ENCODE results near the gene CD226.
"Not testable (repeated sequence)": the region's sequence is repeated elsewhere in the genome, so short reads cannot be mapped to it uniquely, and the experiment has no call there.

CD226 gene

DNA sequence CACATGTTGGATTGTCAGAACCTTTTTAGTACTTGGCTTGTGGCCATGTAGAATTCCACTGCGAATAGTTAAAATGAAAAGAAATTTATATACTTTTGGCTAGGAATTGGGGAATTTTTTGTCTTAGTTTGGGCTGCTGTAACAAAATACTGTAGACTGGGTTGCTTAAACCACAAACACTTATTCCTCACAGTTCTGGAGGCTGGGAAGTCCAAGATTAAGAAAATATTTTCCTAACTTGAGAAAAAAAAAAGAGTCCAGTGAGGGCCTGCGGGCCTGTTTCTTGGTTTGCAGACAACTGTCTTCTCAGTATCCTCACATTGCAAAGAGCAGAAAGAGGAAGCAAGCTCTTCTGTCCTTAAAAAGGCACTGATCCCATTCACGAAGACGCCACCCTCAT lies 81.9 kb downstream of the CD226 start:
- DNase-seq: no peak

DNA sequence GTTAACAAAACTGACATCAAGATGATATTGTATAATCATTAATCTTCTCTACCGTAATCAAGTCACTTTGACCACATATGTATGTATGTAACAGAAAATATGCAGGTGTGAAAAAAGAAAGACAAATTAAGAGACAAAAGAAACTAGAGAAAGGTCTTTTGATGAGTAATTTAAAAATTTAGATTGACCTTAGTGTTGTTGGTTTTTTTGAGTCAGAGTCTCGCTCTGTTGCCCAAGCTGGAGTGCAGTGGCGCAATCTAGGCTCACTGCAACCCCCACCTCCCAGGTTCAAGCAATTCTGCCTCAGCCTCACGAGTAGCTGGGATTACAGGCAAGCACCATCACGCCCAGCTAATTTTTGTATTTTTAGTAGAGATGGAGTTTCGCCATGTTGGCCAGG lies 82.9 kb downstream of the CD226 start:
- not testable (repeated sequence) for DNase-seq

DNA sequence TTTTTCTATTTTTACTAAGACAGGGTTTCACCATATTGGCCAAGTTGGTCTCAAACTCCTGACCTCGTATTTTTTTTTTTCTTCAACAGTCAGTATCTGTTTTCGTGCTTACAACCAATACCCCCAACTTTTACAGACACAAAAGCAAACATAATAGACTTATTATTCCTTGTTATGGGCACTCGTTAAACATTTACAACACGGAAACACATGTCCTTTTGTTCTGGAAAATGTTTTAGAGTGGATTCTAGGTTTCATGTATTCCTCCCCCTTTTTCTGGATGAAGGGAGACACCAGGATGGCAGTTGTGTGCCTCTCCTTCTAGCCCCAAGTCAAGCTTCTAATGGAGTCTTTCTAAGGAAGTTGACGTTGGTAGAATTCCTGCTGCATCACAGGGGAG lies 88.8 kb downstream of the CD226 start:
- no peak for DNase-seq

DNA sequence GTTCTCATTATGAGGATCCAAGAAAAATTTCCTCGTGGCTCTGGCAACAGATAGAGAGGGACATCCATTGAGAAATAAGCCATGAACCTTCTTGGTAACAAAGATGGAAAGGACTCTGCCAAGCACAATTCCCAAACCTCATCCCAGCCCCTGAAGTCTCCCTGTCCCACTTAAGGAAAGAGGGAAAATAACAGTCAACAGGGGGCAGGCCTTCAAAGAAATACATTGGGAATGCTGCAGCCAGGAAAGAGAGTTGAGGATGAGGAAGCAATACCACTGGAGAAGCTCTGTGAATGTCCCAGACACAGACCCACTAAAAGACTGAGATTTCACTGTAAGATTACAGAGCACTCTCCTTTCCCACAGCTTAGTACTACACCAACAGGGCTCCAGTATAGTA lies 93.2 kb downstream of the CD226 start:
- DNase-seq: no peak

DNA sequence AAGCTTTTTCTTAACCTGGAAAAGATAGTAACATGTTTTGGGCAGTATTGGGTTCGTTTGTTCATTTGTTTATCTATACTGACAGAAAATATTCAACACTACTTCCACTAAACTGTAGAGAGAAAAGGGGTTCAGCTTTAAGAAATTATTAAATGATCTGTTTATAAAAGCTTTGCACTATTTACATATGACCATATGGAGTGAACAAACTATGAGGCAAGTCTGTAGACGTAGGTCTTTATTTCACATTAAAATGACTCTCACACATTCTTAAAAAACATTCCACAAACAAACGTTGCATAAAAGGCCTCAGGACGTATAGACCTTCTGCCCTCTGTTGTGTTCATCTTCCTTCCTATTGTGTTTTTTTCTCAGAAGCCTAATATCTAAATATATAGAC lies 94.6 kb downstream of the CD226 start:
- DNase-seq: no peak

DNA sequence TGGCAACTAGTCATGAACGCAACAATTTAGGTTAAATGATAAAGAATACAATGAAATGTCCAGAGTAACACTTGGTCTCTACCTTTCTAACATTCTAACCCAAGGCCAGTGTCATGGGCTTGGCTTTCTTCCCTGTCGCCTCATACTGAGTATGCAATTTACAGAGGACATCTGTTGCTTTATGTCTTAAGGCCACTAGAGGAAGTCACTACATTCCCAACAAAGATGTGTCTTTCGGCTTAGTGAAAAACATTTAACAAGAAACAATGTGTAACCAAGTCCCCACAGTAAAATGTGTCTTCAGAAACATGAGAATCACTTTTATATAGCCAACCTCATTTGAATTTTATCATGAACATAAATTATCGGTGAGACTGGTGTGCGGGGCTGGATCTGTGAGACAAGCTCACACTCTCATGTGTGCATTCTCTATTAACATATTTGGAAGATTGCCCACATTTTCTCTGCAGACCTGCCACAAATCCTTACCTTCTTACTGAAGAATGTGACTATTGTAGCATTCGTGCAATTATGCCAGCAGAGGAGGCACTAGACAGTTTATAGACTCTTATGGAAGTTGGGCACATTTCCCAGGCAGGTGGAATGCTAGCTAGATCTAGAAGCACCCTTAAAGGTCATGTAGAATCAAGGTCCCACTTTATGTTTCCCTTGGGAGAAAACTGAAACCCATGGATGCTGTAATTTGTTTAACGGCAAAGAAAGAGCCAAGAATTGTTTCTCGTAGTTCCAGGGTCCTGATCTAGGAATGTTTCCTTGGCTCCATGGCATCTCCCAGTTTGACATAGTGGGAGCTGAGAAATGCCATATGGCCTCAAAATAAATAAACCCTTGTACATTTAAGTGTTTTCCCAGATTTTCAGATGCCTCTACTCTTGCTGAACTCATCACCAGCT lies 101.8 kb downstream of the CD226 start:
- no peak for DNase-seq

DNA sequence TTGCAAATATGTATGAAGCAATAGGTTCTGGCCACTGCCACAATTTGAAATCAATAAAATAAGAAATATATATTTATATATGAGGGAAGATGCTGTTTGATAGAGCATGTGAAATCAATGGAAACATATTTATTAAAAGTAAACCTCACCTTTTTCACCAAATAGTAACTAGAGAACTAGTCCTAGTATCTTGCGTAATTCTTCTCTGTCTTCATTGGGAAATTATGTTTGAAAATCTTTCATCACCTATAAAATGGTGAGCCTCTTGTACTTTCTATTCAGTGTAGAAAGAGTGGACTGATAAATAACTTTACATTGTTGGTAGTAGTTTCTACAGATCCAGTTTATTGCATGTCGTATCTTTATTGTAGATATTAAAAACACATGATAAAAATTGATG lies 103.0 kb downstream of the CD226 start:
- DNase-seq: no peak

DNA sequence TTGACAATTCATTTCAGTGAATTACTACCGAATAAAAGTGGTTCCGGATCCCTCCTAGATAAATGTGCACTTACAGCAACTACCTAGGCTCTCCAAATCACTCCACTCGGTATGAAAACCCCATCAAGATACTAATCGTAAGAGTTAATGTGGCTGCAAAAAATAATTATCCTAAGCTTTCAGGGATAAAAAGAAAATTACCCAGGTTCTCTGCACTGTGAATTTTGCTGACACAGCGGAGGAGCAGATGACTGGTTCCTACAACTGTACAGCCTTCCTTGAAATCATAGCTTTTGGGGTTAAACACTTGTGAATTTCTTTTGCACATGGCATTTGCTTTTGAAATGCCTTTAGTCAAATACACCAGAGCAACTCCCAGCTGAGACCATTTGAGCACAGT lies 104.7 kb downstream of the CD226 start:
- DNase-seq: no peak

DNA sequence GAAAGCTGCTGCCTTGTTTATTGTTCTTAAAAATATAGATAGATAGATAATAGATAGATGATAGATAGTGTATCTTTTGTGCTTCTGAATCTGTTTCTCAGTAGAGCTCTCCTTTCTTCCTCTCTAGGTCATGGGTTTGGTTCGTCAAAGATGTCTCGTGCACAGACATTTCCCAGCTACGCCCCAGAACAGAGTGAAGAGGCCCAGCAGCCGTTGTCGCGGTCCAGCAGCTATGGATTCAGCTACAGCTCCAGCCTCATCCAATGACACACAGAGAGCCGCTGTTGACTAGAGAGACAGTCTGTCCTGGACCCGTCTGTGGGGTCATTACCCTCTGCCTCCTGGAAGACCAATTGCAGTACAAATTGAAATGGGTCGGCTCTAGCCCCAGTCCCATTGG lies 106.6 kb downstream of the CD226 start:
- no peak for DNase-seq

DNA sequence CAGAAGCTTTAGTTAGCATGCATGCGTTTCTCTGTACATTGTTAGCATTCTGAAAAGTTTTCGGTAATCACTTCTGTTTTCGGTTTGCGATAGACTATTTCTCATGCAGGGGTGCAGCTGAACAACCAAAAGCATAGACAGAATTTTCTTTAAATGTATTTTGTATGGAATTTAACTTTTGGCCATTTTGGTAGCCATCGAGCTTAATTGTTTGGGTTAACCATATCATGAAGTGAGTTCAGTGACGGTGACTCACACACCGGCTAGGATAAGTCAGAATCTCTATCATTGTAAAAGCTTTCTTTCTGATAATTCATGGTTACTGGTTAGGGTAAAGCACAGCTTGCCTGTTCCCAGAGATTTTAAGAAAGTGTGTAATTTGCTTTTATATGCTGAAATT lies 107.2 kb downstream of the CD226 start:
- DNase-seq: no peak

DNA sequence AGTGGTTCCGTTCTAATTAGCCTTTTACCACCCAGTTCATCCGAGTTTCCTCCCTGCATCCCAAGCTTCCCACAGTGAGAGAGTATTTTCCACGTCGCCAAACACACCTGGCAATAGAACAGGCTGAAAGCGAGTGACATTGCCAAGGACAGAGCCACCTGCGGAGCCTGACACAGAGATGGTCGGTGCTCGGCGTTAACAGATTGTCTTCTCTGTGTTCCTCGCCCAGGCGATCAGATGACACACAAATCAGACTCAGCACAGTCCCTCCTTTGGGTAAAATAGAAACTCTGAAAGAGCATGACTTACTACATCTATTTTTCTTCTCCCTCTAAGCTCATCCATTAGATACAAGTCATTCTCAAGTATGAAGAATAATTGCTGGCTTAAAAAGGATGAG lies 107.7 kb downstream of the CD226 start:
- no peak for DNase-seq

DNA sequence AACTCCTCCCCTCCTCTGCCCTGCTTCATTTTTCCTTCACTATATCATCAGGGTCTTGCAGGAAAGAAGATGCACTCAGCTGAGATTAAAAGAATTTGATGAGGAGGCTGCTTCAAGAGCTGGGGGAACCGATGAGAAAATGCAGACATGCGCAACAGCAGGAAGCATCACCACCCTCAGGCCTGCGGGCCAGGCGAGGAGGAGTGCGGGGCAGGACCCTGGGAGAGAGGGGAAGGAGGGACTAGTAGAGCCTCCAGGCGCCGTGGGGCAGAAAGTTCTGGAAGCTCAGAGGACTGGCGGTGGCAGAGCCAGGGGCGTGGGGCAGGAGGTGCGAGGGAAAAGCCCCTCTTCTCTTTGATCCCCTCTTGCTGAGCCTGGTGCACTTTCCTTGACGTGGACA lies 108.2 kb downstream of the CD226 start:
- no peak for DNase-seq

DNA sequence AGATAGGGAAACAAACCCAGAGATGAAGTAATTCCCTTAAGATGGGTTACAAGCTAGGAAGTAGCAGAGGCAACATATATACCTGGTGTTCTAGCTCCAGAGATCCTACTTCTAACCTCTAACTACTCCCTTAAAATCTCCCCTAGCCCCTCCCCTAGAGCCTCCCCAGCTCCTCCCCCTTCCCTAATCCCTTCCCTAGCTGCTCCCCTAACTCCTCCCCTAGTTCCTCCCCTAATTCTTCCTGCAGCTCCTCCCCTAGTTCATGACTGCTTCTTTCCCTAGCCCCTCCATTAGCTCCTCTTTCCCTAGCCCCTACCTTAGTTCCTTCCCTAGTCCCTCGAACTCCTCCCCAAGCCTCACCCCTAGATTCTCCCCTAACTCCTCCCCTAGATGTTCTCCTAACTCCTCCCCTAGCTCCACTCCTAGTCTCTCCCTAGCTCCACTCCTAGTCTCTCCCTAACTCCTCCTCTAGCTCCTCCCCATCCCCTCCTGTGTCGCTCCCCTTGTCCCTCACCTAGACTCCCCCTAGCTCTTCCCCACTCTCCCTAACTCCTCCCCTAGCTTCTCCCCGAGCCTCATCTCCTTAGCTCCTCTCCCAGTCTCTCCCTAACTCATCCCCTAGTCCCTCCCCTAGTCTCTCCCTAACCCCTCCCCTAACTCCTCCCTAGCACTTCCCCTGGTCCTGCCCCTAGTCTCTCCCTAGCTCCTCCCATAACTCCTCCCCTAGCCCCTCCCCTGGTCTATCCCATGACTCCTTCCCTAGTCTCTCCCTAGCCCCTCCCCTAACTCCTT lies 108.9 kb downstream of the CD226 start:
- peak; percentile 2 for DNase-seq

DNA sequence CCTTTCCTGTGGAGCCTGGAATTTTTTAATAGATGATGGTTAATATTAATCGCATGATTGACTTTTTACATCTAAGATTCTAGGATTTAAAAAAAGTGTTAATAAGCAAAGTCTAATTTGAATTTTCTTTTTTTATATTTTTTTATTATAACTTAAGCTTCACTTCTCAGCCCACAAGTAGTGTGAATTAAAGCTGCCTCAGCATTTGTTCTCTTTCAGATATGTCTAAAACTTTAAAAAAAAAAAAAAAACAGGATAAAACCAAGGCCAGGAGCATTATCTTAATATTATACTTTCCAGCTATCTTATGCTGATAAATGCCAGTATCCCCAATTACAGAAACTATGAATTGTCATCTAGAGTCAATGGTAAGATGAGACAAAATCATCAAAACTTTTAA lies 109.7 kb downstream of the CD226 start:
- DNase-seq: no peak

DNA sequence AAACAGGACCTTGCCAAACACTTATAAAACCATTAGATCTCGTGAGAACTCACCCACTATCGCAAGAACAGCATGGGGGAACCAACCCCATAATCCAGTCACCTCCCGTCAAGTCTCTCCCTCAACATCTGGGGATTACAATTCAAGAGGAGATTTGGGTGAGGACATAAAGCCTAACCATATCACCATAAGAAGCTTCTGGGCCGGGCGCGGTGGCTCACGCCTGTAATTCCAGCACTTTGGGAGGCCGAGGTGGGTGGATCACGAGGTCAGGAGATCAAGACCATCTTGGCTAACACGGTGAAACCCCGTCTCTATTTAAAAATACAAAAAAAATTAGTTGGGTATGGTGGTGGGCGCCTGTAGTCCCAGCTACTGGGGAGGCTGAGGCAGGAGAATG lies 112.7 kb downstream of the CD226 start:
- not testable (repeated sequence) for DNase-seq

DNA sequence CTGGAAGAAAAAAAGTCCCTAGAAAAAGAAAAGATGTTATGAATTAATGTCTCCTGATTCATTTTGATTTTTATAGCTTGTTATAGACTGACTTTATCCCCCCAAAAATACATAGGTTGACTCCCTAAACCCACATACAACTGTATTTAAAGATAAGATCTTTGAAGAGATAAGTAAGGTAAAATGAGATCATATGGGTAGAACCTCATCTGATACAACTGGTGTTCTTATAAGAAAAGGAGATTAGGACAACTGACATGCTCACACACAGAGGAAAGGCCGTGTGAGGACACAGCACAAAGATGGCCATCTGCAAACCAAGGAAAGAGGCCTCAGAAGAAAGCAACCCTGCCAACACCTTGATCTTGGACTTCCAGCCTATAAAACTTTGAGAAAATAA lies 117.5 kb downstream of the CD226 start:
- no peak for DNase-seq

DNA sequence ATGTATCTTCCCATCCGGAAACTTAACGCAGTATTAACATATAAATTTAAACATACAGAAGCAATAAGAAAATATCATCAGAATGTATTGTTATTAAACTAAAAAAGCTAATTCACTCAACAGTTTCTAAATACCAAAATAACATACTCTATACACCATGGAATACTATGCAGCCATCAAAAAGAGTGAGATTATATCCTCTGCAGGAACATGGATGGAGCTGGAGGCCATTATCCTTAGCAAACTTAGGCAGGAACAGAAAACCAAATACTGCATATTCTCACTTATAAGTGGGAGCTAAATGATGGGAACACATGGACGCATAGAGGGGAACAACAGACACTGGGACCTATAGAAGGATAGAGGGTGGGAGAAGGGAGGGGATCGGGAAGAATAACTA lies 127.1 kb downstream of the CD226 start:
- no peak for DNase-seq

DNA sequence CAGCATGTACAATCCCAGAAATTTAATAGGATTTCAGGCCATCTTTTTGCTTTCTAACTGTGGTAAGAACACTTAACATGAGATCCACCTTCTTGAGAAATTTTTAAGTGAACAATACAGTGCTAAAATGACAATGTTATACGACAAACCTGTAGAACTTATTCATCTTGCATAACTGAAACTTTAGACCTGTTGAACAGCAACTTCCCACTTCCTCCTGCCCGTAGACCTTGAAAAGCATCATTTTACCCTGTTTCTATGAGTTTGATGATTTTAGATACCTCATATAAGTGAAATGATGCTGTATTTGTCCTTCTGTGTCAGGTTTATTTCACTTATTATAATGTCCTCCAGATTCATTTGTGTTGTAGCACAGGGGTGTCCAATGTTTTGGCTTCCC lies 128.2 kb downstream of the CD226 start:
- DNase-seq: no peak

DNA sequence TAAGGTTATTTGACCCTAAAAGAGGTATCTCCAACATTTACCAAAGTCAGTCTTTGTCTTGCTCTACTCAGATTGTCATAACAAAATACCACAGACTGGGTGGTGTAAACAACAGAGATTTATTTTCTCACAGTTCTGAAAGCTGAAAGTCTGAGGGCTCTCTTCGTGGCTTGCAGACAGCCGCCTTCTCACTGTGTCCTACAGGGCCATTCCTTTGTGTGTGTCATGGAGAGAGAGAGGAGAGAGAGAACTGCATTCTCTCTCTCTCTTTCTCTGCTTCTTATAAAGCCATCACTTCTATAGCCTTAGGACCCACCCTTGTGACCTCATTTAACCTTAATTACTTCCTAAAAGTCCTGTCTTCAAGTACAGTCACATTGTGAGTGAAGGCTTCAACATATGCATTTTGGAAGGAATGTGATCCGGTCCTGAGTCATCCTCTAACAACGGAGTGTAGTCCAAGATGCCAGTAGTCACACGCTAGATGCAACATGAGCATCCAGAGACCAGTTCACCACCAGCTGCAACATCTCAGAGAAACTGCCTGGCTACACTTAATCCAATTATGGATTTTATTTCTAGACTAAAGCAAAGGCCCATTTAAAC lies 130.2 kb downstream of the CD226 start:
- no peak for DNase-seq

DNA sequence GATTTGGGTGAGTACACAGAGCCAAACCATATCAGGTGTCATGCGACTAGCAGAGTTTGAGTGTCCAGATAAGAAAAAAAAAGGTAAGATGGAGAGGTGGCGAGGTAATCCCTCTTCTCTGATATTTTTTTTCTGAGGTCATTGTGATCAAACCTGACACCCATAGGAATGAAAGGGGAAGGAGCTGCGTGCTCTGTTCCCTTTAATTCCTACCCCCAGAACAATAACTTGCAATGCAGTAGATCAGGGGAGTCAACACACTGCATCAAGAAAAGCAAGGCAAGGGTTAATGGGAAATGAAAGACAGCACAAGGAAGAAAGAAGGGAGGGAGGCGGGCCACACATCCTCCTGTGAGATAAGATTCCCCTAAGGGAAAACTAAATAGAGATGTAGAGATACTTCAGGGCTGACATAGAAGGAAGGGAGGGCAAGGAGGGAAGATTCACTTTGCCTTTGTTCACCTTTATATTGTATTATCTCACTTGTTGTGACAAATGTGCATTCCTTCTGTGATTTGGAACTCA lies 132.8 kb downstream of the CD226 start:
- no peak for DNase-seq

DNA sequence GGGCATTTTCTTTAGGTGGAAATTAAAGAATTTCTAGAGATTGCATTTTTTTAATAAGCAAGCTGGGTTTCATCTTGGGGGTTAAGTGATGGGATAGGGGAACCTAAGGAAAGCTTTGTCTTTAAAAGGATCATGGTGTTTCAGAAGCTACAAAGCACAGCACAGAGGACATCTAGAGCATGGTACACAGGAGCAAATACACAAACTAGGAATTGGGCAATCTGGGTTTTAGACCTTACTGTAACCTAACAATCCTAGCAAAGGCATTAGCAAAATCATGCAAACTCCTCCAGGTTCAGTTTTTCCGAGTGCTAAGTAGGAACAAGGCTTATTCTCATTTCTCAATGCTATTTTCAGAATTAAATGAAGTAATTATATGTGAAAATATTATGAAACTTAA lies 134.1 kb downstream of the CD226 start:
- DNase-seq: no peak

DNA sequence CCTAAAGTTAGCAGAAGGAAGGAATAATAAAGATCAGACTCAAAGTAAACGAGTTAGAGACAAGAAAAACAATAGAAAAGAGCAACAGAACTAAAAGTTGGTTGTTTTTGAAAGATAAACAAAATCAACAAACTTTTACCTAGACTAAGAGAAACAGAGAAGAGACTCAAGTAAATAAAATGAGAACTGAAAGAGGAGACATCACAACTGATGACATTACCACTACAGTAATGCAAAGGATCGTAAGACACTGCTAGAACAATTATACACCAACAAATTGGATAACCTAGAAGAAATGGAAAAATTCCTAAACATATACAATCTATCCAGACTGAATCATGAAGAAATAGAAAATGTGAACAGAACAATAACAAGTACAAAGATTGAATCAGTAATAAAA lies 139.3 kb downstream of the CD226 start:
- no peak for DNase-seq

DNA sequence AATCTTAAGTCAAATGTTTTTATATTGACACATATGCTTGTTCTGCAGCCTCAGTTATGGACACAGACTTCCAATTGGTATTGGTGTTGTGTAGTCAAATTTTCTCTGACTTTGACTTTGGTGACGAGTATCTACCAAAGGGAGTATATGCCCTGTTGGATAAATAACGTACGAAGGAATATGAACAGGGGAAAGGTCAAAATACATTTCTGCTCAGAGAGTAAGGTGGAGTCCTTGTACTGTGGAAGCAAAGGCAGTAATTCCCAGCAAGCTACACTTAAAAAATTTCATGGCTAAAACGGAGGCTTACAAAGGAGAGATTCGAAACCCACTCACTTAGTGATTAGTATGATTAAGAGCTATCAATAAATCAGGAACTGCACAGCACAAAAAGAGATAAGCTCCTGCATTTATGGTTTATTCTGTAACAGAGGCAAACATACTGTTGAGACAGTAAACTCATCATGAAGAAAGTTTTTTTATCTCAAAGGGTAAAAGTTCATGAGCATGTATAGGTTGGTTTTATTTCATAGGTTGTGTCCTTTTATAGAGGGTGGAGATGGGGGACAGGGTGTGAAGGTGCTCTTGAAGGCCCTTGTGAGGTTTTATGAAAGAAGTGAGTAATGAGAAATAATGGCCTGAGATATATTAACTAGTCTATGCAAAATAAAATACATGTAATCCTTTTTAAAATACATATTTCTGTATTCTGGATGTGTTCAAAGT lies 142.7 kb downstream of the CD226 start:
- no peak for DNase-seq

Data from stimulated activated naive CD4-positive, alpha-beta T cell treated with Interleukin-2 at 50 U/mL for 16 hours (primary cell).